Astrocyte of the cerebellum (primary cell): ENCODE measurements around the gene CPXM2.

Experiments used
- DNase-seq: peaks from one replicate; pipeline ENCODE4 v3.0.0-alpha.2; 2011; ENCODE audit warnings: low read depth
- H3K4me3 ChIP-seq: 2 replicates; pipeline ENCODE4 v1.5.1; 2011; ENCODE audit warnings: mild to moderate bottlenecking, low read depth, low read length, moderate library complexity
- CTCF ChIP-seq: IDR thresholded peaks from 2 replicates; pipeline ENCODE4 v1.5.1; 2012; ENCODE audit warnings: low read length, low read depth, moderate library complexity, mild to moderate bottlenecking; ENCODE audit errors: missing control alignments
- in situ Hi-C: cut with HindIII; loops from 2 replicates; pipeline ENCODE4 v1.10.0; 2017; ENCODE audit warnings: low sequenced_read_pairs

The CPXM2 gene

GRCh38 chr10:123930340-123931001, 38.9 kb upstream of the CPXM2 start:
- TF ChIP-seq CTCF = no peak
- no peak for DNase-seq
- in situ Hi-C loops = no loop called here
- no peak overlapping the region for H3K4me3 ChIP-seq

- in situ Hi-C loops = no loop called here
- no peak overlapping the region for H3K4me3 ChIP-seq
- TF ChIP-seq CTCF = no peak
- no peak for DNase-seq
Observed at GRCh38 chr10:123929791-123930190, 38.2 kb upstream of the CPXM2 start.

GRCh38 chr10:123928427-123928826, 36.8 kb upstream of the CPXM2 start:
- in situ Hi-C loops = no loop called here
- no peak for DNase-seq
- no peak for TF ChIP-seq CTCF
- no peak overlapping the region for H3K4me3 ChIP-seq

GRCh38 chr10:123926401-123927264, 35.0 kb upstream of the CPXM2 start:
- no peak overlapping the region for H3K4me3 ChIP-seq
- in situ Hi-C loops = no loop called here
- DNase-seq = no peak
- TF ChIP-seq CTCF = no peak

GRCh38 chr10:123922126-123922525, 30.5 kb upstream of the CPXM2 start:
- in situ Hi-C loops = no loop called here
- no peak for DNase-seq
- no peak overlapping the region for H3K4me3 ChIP-seq
- TF ChIP-seq CTCF = no peak

GRCh38 chr10:123916775-123917174, 25.2 kb upstream of the CPXM2 start:
- TF ChIP-seq CTCF = no peak
- in situ Hi-C loops = no loop called here
- no peak overlapping the region for H3K4me3 ChIP-seq
- no peak for DNase-seq
